Stimulated activated CD4-positive, alpha-beta T cell treated with anti-CD3 and anti-CD28 coated beads, Interleukin-12 subunit alpha, Interleukin-12 subunit beta, amount 100 ng/mL, for 48 hours (primary cell): Measurements from ENCODE around the gene ZCCHC9.

Experiments
- DNase-seq, 3 donors: peaks; one replicate each; pipeline ENCODE4 v3.0.0-alpha.2; 2020; ENCODE audit warnings: low read depth in 2 of 3, low spot score in 1 of 3

The ZCCHC9 gene

DNA sequence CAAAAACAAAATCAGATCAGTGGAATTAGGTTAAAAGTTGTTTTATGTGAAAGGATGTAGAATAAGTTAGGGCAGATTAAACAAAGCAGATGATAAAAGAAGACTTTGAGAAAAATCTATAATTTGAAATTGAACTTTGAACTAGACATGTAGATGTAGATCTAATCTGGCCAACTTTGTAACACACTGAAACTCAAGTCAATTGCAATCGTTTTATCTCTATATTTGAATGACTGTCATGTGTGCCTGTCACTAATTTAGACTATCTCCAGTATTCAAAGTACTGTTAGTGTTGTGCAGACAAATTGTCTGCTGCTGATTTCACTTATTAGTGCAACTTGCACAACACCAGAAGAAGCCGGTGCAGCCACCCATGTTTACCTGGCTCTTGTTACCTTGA lies 52.7 kb downstream of the ZCCHC9 start:
- no peak for DNase-seq

DNA sequence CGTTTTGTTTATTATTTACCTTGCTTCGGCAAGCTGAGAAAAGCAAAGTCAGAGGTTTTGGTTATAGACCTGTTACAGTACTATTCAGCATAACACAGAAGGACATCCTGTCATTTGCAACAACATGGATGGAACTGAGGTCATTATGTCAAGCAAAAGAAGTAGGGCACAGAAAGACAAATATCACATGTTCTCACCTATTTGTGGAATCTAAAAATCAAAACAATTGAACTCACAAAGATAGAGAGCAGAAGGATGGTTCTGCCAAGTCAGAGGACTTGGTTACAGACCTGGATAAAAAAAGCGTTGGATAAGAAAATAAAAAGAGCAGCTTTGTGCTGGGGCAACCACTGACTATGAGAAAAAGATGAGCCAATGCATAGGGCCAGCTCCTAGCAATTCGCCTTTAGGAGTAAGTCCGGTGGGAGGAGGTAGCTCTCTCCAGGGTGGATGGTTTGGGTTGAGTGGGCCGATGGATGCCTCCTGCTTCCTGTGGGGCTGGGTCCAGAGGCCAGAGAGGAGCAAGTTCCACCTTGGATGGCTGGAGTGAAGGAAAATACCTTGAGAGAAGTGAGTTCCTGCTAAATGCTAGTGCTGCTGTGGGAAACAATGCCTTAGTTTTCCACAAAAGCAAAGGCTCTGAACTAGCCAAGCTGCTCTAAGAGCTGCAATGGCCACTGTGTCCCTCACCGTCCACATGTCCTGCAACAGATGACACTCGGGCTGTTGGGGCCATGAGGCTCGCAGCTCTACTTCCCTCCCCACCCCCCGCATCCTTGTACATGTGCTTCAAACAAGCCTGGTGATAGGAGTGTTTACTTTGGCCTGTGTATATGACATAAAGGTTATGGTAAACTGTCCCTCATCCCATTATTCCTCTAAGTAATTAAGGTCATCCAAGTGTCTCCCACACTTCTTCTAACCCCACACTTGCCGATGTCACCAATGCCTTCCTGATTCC lies 54.2 kb downstream of the ZCCHC9 start:
- DNase-seq: no peak

DNA sequence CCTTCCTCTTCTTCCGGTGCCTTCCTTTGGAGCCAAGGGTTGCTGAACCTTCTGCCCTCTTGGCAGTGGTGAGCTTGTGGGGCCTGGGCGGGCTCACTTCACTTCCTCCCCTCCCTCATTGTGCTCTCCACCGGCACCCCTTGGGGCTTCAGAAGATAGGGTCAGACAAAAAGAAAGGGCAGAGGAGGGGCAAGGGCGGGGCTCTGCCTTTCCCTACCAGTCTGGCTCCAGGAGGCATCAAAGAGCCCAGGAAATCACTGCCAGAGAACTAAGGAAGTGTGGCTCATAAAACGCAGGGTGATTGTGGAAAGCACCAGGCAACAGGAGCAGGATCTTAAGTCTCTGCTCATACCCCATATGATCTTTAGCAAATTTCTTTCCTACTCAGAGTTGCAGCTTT lies 57.7 kb downstream of the ZCCHC9 start:
- DNase-seq: no peak

DNA sequence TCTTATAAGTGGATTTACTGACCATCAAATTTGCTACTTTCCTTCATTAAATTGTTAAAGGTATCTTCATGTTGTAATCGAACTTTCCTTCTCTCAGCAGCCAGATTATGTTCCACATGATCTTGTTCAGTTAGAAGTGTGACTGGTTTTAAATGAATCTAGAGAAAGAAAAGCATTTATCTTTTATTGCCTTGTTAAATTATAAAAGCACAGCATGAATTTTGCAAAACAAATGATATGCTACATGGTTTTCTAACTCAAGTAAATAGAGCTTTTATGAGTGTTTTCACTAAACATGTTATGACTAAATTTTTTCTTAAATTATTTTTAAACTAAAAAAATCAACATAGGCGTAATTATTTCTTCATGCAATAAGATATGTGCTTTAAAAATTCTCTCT lies 58.5 kb downstream of the ZCCHC9 start:
- DNase-seq: no peak

DNA sequence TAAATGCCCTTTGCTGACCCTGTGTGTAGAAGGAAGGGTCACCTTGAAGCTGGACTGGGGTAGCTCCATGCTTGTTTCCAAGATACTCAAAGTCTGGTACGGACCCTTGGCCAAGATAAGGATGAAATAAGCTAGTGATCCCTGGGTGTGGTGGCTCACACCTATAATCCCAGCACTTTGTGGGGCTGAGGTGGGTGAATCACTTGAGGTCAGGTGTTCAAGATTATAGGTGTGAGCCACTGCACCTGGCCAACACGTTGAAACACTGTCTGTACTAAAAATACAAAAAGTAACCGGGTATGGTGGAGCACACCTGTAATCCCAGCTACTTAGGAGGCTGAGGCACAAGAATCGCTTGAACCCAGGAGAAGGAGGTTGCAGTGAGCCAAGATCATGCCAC lies 59.3 kb downstream of the ZCCHC9 start:
- no peak for DNase-seq

DNA sequence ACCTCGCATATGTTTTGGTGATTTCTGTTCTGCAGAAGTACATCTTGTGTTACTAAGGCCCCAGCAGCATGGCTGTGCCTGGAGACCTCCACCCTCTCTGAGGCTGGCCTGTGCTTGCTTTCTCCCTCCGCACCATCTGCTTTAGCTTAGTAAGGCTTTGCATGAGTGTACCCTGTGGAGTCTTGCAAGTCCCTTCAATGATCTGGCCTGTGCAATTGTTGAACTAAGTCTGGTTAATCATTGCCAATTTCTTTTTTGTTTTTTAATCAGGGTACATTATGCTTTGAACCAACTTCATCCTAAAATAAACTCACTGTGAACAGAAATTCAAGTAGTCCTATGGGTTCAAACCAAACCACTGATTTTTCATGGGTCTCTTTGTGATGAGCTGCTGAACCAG lies 60.2 kb downstream of the ZCCHC9 start:
- no peak for DNase-seq
